SW 1271 (cell line): ENCODE measurements around the gene DLGAP1.

Experiments
- DNase-seq, 2 experiments: peaks; one replicate each; lab custom pipeline; 2025; lab: John Stamatoyannopoulos, UW

The DLGAP1 gene

GRCh38 chr18:3864669-3865298 is 590.3 kb downstream of the DLGAP1 start:
- DNase-seq = no peak

- DNase-seq = no peak
Measured at GRCh38 chr18:3863593-3863992, 591.5 kb downstream of the DLGAP1 start.

- DNase-seq = no peak
Measured at GRCh38 chr18:3863006-3863405, 592.1 kb downstream of the DLGAP1 start.

GRCh38 chr18:3861495-3861894 is 593.6 kb downstream of the DLGAP1 start:
- DNase-seq = no peak

- no peak for DNase-seq
Measured at GRCh38 chr18:3857544-3857943, 597.6 kb downstream of the DLGAP1 start.

GRCh38 chr18:3855966-3856365 is 599.1 kb downstream of the DLGAP1 start:
- no peak for DNase-seq

GRCh38 chr18:3852321-3852720 is 602.8 kb downstream of the DLGAP1 start:
- peak in 1 of 2 experiments; percentile 4 for DNase-seq

GRCh38 chr18:3851159-3851558 is 603.9 kb downstream of the DLGAP1 start:
- DNase-seq = no peak

- DNase-seq = no peak
Measured at GRCh38 chr18:3848316-3848715, 606.8 kb downstream of the DLGAP1 start.

- DNase-seq = no peak
Measured at GRCh38 chr18:3845161-3845560, 609.9 kb downstream of the DLGAP1 start.

GRCh38 chr18:3842844-3843243 is 612.3 kb downstream of the DLGAP1 start:
- no peak for DNase-seq

- no peak for DNase-seq
Measured at GRCh38 chr18:3840766-3841165, 614.3 kb downstream of the DLGAP1 start.

- DNase-seq = no peak
Measured at GRCh38 chr18:3839581-3839981, 615.5 kb downstream of the DLGAP1 start.

GRCh38 chr18:3836483-3837335 is 618.4 kb downstream of the DLGAP1 start:
- no peak for DNase-seq

- DNase-seq = no peak
Measured at GRCh38 chr18:3832025-3832638, 623.0 kb downstream of the DLGAP1 start.

- no peak for DNase-seq
Measured at GRCh38 chr18:3830604-3831003, 624.5 kb downstream of the DLGAP1 start.

GRCh38 chr18:3827236-3827845 is 627.8 kb downstream of the DLGAP1 start:
- DNase-seq = no peak

GRCh38 chr18:3826021-3826420 is 629.1 kb downstream of the DLGAP1 start:
- DNase-seq = no peak

GRCh38 chr18:3824101-3824500 is 631.0 kb downstream of the DLGAP1 start:
- DNase-seq = no peak

- no peak for DNase-seq
Measured at GRCh38 chr18:3823073-3823472, 632.0 kb downstream of the DLGAP1 start.

GRCh38 chr18:3821524-3821923 is 633.6 kb downstream of the DLGAP1 start:
- no peak for DNase-seq

- no peak for DNase-seq
Measured at GRCh38 chr18:3819961-3820360, 635.1 kb downstream of the DLGAP1 start.
